NCI-H1417 treated with DMSO at 0.1 percent for 48 hours (cell line): ENCODE data around the gene DENND5A.
"Not testable (repeated sequence)": the region's sequence is repeated elsewhere in the genome, so short reads cannot be mapped to it uniquely, and the experiment has no call there.

Experiments used
- DNase-seq: peaks from one replicate; lab custom pipeline; 2025; lab: John Stamatoyannopoulos, UW

Gene DENND5A

DNA sequence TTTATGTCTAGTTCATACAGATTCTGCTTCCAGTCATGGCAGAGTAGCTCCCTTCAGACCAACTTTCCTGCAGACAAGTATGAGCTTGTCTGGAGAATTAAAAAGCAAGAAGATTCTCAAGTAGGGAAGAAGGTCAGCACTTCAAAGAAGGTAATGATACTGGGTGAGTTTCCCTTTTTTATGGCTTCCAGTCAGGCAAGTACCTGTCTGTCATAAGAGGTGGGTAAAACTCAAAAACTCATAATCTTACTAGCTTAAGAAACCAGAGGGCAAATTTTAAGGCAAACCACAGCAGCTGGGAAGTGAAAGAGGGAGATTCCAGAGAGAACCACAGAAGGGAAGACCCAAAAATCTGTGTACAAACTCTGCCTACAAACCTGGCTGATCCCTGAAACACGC lies 54.2 kb downstream of the DENND5A start:
- no peak for DNase-seq

- DNase-seq = no peak
These were observed 54.8 kb downstream of the DENND5A start for GRCh38 chr11:9210224-9210921.

GRCh38 chr11:9209604-9210003 lies 55.5 kb downstream of the DENND5A start:
- not testable (repeated sequence) for DNase-seq

DNA sequence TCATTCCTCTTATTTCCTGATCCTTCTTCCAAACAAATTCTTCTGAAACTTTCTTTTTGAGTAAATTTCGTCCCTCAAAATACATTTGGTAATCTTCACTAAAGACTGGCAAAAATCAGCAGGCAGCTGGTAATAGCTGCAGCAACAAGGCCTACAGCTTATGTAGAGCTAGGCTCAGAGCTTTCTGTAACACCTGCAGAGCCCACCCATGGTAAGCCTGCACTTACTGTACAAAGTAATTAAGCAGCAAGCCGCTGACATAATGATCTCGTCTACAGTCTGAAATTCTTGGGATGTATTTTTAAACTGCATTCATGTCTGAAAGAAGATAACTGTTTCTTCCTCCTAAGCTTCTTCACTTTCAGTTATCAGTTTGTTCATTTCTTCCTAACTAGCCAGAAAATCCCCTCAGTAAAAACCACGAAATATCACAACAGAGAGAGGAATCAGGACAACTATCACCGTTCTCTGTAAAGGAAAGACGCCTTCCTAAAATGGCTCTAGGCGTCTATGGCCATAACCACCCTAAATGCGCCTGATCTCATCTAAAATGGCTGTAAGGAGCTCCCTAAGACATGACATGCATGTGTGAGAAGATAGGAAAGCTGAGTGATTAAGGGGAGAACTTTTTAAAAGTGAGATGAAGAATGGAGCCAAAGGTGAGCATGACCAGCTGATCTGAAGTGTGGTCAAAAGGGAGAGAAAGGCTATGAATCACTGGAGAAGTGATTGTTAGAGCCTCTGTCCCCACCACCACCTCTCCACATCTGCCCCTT lies 56.2 kb downstream of the DENND5A start:
- no peak for DNase-seq

DNA sequence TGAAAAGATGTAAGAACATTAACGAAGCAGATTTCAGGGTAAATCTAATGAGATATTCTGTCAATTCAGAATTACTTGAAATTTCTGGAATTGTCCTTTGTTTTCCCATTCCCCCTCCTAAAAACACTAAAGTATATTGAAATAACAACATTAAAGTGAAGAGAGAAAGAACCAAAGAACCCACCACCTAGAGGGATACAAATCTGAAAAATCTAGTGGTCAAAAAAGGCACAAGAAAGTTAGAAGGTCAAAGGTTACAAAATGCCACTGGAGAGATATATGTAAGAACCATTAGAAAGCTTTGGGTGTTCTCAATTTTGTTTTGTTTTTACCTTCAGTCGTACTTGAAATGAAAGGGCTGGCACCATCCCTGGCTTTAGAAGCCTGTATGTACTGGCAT lies 57.9 kb downstream of the DENND5A start:
- DNase-seq = no peak

- DNase-seq = no peak
These were observed 58.7 kb downstream of the DENND5A start for GRCh38 chr11:9206496-9206895.

- DNase-seq = no peak
These were observed 61.3 kb downstream of the DENND5A start for GRCh38 chr11:9203691-9204311.

GRCh38 chr11:9201372-9202162 lies 63.6 kb downstream of the DENND5A start:
- no peak for DNase-seq

DNA sequence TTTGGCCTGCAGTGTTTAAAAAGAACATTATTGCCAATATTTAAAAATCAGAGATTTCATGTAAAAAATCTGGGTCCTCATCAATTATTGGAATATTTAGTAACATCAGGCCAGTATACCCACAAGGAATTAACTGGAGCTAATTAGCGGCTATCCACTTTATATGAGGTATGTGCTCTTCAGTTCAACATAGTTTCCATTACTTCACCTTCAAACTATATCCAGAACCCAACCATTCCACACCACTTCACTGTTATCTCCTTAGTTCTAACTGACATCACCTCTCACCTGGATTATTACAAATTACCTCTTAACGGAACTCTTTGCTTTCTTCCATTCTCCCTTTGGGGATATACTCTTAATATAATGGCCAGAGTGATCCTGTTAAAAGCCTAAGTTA lies 64.7 kb downstream of the DENND5A start:
- DNase-seq = no peak

- no peak for DNase-seq
These were observed 71.8 kb downstream of the DENND5A start for GRCh38 chr11:9193316-9193715.

DNA sequence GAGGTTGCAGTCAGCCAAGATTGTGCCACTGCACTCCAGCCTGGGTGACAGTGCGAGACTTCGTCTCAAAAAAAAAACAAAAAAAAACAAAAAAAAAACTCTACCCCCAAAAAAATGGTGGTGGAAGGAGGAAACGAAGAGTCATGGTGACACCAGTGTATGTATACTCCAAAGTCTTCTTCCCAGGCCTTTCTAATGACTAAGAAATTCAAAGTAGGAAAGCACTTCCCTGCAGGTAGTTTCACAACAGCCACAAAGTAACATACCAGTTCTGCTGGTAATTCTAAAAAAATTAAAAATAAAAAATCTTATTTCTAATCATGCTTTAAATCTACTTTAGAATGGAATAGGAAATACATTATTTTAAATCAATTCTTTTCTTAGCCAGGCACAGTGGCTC lies 72.6 kb downstream of the DENND5A start:
- DNase-seq = no peak

- DNase-seq = not testable (repeated sequence)
These were observed 74.7 kb downstream of the DENND5A start for GRCh38 chr11:9190326-9191016.

DNA sequence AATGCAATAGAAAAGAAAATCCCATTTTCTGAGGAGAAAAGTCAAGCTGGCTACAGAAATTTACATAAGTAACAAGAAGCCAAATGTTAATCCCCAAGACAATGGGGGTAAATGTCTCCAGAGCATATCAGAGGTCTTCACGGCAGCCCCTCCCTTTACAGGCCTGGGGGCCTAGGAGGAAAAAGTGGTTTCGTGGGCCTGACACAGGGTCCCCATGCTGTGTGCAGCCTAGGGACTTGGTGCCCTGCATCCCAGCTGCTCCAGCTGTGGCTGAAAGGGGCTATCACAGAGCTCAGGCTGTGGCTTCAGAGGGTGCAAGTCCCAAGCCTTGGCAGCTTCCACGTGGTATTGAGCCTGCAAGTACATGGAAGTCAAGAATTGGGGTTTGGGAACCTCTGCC lies 76.3 kb downstream of the DENND5A start:
- not testable (repeated sequence) for DNase-seq

GRCh38 chr11:9187616-9188015 lies 77.5 kb downstream of the DENND5A start:
- DNase-seq = no peak

GRCh38 chr11:9184516-9184915 lies 80.6 kb downstream of the DENND5A start:
- DNase-seq = no peak

- no peak for DNase-seq
These were observed 82.8 kb downstream of the DENND5A start for GRCh38 chr11:9182180-9182871.

- no peak for DNase-seq
These were observed 84.4 kb downstream of the DENND5A start for GRCh38 chr11:9180784-9181183.

DNA sequence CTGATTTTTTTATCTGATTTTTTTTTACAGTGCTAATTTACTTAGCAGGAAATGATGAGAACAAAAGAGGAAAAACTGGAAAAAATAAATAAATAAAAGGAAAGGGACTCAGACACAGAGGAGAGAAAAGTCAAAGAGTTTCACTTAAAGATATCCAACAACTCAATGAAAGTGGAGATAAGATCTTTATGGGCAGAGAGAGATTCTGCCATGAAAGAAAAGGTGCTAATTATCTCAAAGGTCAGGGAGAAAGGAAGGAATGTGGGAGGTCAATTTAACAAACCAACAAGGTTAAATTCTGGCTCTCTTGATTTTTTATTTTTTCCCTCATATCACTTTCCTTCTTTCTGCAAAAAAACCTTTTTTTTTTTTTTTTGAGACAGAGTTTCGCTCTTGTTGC lies 86.0 kb downstream of the DENND5A start:
- no peak for DNase-seq

GRCh38 chr11:9178716-9179115 lies 86.4 kb downstream of the DENND5A start:
- DNase-seq = no peak

GRCh38 chr11:9177438-9178091 lies 87.6 kb downstream of the DENND5A start:
- no peak for DNase-seq

DNA sequence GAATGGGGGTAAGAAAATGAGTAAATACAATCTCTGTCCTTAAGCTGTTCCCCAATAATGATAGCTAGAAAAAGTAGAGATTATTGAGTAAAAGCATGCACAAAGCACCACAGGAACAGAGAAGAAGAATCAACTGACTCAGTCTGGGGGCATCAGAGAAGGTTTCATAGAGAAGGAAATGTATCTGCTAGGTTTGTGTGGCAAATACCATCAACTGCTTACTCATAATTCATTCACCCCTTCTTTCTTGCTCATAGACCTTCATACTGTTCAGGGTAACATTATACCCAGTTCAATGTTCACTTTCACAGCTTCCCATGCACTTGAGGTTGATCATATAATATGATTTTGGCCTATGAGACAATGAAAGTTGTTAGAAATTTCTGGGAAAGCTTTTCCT lies 88.6 kb downstream of the DENND5A start:
- DNase-seq = no peak
